CD4-positive, CD25-positive, alpha-beta regulatory T cell (primary cell): ENCODE results near the gene NOP16. TPM values are rescaled to one million over a fixed set of nuclear protein-coding genes. Genes with fewer than 3 reads are reported as not detected.
A peak's percentile ranks its signal among the peaks of the same experiment; 100 is the strongest.

Experiments
- ATAC-seq, 2 donors: fragments of 150-1000 bp; cut with Tn5 transposase; one replicate each; pipeline ENCODE4 v1.10.0; 2021; ENCODE audit warnings: low read depth in 2 of 2, moderate number of reproducible peaks in 2 of 2, moderate library complexity in 1 of 2
- DNase-seq, 3 donors: peaks; one replicate each; pipeline versions ENCODE4 v3.0.0 to v3.0.0-alpha.2; 2012 to 2022; ENCODE audit warnings: mixed read lengths in 1 of 3
- H3K27ac ChIP-seq: one replicate; pipeline ENCODE4 v1.7.0; 2013; ENCODE audit warnings: mild to moderate bottlenecking, low read length; ENCODE audit not compliant: insufficient read depth, poor library complexity, severe bottlenecking
- H3K27me3 ChIP-seq: one replicate; pipeline ENCODE4 v1.7.0; 2013; ENCODE audit warnings: low read length; ENCODE audit not compliant: control insufficient read depth, insufficient read depth
- H3K36me3 ChIP-seq: one replicate; pipeline ENCODE4 v1.7.0; 2013; ENCODE audit warnings: mild to moderate bottlenecking, low read length, moderate library complexity; ENCODE audit not compliant: control insufficient read depth, insufficient read depth
- H3K4me1 ChIP-seq: 2 replicates; pipeline ENCODE4 v1.7.0; 2013; ENCODE audit warnings: mild to moderate bottlenecking, low read length; ENCODE audit not compliant: insufficient read depth, control insufficient read depth, poor library complexity, severe bottlenecking
- H3K4me3 ChIP-seq: one replicate; pipeline ENCODE4 v1.7.0; 2013; ENCODE audit warnings: low read depth, mild to moderate bottlenecking, low read length, moderate library complexity
- H3K9me3 ChIP-seq, 2 experiments: 1 replicate in 1 of 2; 2 replicates in 1 of 2; pipeline ENCODE4 v1.7.0; 2013; ENCODE audit warnings: low read length in 2 of 2, mild to moderate bottlenecking in 1 of 2, moderate library complexity in 1 of 2; ENCODE audit not compliant: control insufficient read depth in 2 of 2
- H3K27ac Mint-ChIP-seq, 3 donors: one replicate each; pipeline ENCODE4 v1.8.0; 2020 to 2022; ENCODE audit warnings: mild to moderate bottlenecking in 3 of 3, mixed read lengths in 3 of 3, moderate library complexity in 2 of 3
- H3K27me3 Mint-ChIP-seq: one replicate; pipeline ENCODE4 v1.8.0; 2022; ENCODE audit warnings: mild to moderate bottlenecking, mixed read lengths
- H3K36me3 Mint-ChIP-seq: one replicate; pipeline ENCODE4 v1.8.0; 2020; ENCODE audit warnings: mixed read lengths
- H3K4me1 Mint-ChIP-seq, 4 donors: one replicate each; pipeline ENCODE4 v1.8.0; 2020 to 2022; ENCODE audit warnings: mixed read lengths in 4 of 4, mild to moderate bottlenecking in 1 of 4
- H3K4me3 Mint-ChIP-seq, 4 donors: one replicate each; pipeline ENCODE4 v1.8.0; 2020 to 2022; ENCODE audit warnings: mild to moderate bottlenecking in 4 of 4, mixed read lengths in 4 of 4, moderate library complexity in 3 of 4
- H3K9me3 Mint-ChIP-seq, 7 donors: one replicate each; pipeline ENCODE4 v1.8.0; 2020 to 2022; ENCODE audit warnings: mixed read lengths in 7 of 7, mild to moderate bottlenecking in 3 of 7, moderate library complexity in 2 of 7
- polyA plus RNA-seq, 4 donors: library from polyadenylated mRNA; unstranded; fragments of 300-500 nt; fragmentation: Illumina TruSeq; gene quantifications; one replicate each; pipeline ENCODE4 v1.2.3, GENCODE V29; 2021
- total RNA-seq: library from RNA; stranded (reverse); gene quantifications from one replicate; pipeline ENCODE4 v1.2.3, GENCODE V29; 2022

The NOP16 gene
- total and polyA plus RNA-seq, 5 donors from 2014 or later: 13.6 to 41.2 (median 29.0) TPM

DNA sequence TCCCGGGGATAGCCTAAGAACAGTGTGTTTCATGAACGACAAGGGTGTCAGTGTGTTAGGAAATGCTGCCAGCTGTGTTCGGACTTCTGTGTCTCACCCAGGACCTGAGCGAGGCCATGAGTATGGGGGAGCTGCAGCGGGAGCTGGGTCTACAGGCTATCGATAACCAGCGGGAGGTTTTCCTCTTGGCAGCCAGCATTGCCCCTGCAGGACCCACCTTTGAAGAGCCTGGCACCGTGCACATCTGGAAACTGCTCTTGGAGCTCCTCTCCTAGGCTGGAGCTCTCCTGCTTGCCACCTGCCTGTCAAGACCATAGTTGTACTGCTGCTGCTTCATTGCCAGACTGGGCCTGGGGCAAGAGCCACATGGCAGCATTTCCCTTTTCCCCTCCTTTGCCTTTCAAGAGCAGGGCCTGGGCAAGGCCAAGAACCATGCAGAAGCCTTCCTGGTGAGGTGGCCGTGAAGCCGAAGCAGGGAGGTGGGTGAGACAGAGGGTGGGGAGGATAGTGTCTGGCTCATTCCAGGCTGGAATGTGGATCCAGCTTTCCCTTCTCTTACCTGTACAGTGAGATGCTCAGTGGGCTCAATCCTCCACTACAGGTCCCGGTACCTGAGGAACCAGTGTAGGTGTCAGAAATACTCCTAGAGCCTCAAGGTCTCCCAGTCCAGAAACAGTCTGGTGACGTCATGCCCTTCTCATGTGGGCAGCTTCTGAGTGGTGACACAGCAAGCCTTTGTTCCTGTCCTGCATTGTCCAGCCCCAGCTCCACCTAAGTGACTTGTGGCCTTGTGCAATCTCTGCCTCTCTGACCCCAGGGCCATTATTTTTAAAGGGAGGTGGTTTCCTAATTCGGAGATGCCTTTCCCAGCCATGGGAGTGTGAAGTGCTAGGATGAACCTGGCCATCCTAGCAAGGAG is 16.5 kb downstream of the NOP16 start:
- Mint-ChIP-seq H3K9me3 (no peaks in the 10 kb centered on the region), H3K27me3 (no peaks in the 10 kb centered on the region), H3K27ac (peak overlapping the region in 1 of 3 donors; percentile 32), H3K4me3 (no peak overlapping the region), H3K4me1 (peaks cover 0 to 9% (median 3%) of the 10 kb centered on the region in 4 donors), H3K36me3 (peaks cover 18% of the 10 kb centered on the region)
- DNase-seq (no peak), ATAC-seq (no peak)
- Histone ChIP-seq H3K4me1 (no peaks in the 10 kb centered on the region), H3K27ac (no peak overlapping the region), H3K27me3 (no peaks in the 10 kb centered on the region), H3K36me3 (peaks cover 14% of the 10 kb centered on the region), H3K9me3 (no peaks in the 10 kb centered on the region), H3K4me3 (no peak overlapping the region)

GRCh38 chr5:176369934-176370711 is 18.3 kb downstream of the NOP16 start:
- no peak overlapping the region for H3K27ac Mint-ChIP-seq
- Histone ChIP-seq H3K9me3 (no peaks in the 10 kb centered on the region), H3K4me1 (peaks cover 9% of the 10 kb centered on the region), H3K27ac (no peak overlapping the region), H3K4me3 (no peak overlapping the region), H3K36me3 (peaks cover 14% of the 10 kb centered on the region), H3K27me3 (no peaks in the 10 kb centered on the region)
- H3K9me3 Mint-ChIP-seq: no peaks in the 10 kb centered on the region
- H3K4me3 Mint-ChIP-seq: peak overlapping the region in 1 of 4 donors; percentile 54
- peaks cover 18% of the 10 kb centered on the region for H3K36me3 Mint-ChIP-seq
- no peaks in the 10 kb centered on the region for H3K27me3 Mint-ChIP-seq
- DNase-seq (no peak), ATAC-seq (no peak)
- peaks cover 0 to 13% (median 7%) of the 10 kb centered on the region in 4 donors for H3K4me1 Mint-ChIP-seq

DNA sequence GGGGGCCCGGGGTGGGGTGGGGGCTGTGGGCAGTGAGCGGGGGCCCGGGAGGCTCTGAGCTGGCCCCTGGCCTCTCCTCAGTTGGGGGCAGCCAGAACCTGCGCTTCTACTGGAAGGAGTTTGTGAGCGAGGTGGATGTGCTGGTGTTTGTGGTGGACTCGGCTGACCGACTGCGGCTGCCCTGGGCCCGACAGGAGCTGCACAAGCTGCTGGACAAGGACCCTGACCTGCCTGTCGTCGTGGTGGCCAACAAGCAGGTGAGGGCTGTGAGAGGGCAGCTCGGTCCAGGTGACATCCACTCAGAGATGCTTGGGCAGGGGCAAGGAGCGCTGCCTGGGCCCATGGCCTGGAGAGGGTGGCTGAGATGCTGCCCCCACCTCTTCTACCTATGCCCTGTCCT is 19.7 kb downstream of the NOP16 start:
- peaks cover 15% of the 10 kb centered on the region for H3K4me1 ChIP-seq
- H3K27me3 Mint-ChIP-seq: no peaks in the 10 kb centered on the region
- H3K9me3 Mint-ChIP-seq: no peaks in the 10 kb centered on the region
- H3K36me3 ChIP-seq: peaks cover 14% of the 10 kb centered on the region
- ATAC-seq (no peak), DNase-seq (no peak)
- peaks cover 18% of the 10 kb centered on the region for H3K36me3 Mint-ChIP-seq
- no peak overlapping the region for H3K27ac Mint-ChIP-seq
- H3K4me1 Mint-ChIP-seq: peaks cover 0 to 20% (median 7%) of the 10 kb centered on the region in 4 donors
- no peaks in the 10 kb centered on the region for H3K27me3 ChIP-seq
- no peak overlapping the region for H3K4me3 ChIP-seq
- H3K27ac ChIP-seq: no peak overlapping the region
- no peaks in the 10 kb centered on the region for H3K9me3 ChIP-seq
- peak overlapping the region in 1 of 4 donors; percentile 65 for H3K4me3 Mint-ChIP-seq

- Mint-ChIP-seq H3K36me3 (peaks cover 14% of the 10 kb centered on the region), H3K9me3 (no peaks in the 10 kb centered on the region), H3K4me1 (peaks cover 0 to 33% (median 16%) of the 10 kb centered on the region in 4 donors), H3K27ac (peak overlapping the region in 2 of 3 donors; percentile 69 to 77), H3K27me3 (no peaks in the 10 kb centered on the region), H3K4me3 (peak overlapping the region; percentile 86 to 95 (median 88))
- Histone ChIP-seq H3K4me3 (no peak overlapping the region), H3K9me3 (no peaks in the 10 kb centered on the region), H3K27me3 (no peaks in the 10 kb centered on the region), H3K36me3 (peaks cover 5% of the 10 kb centered on the region), H3K27ac (no peak overlapping the region), H3K4me1 (peaks cover 24% of the 10 kb centered on the region)
- DNase-seq (no peak), ATAC-seq (no peak)
Measured at GRCh38 chr5:176366232-176366894, 22.0 kb downstream of the NOP16 start.

GRCh38 chr5:176365351-176366231 is 22.8 kb downstream of the NOP16 start, which contains the start of gene ARL10:
Gene ARL10, plus strand, starts transcription at chr5:176365487. Its CDS starts 77 bp downstream, at chr5:176365564.
- H3K27me3 ChIP-seq: no peaks in the 10 kb centered on the region
- DNase-seq: peak; percentile 46 to 58 (median 54)
- Mint-ChIP-seq H3K4me1 (peaks cover 0 to 36% (median 16%) of the 10 kb centered on the region in 4 donors), H3K27me3 (no peaks in the 10 kb centered on the region), H3K4me3 (peak within 1 kb of the TSS; percentile 86 to 95 (median 88)), H3K9me3 (no peaks in the 10 kb centered on the region), H3K27ac (peak within 1 kb of the TSS; percentile 79 to 89 (median 83)), H3K36me3 (peaks cover 14% of the 10 kb centered on the region)
- ATAC-seq: peak in 1 of 2 donors; percentile 17
- peaks cover 5% of the 10 kb centered on the region for H3K36me3 ChIP-seq
- H3K4me1 ChIP-seq: peaks cover 31% of the 10 kb centered on the region
- peak within 1 kb of the TSS; percentile 77 for H3K4me3 ChIP-seq
- H3K9me3 ChIP-seq: no peaks in the 10 kb centered on the region
- H3K27ac ChIP-seq: peak within 1 kb of the TSS; percentile 51

- Mint-ChIP-seq H3K27me3 (no peaks in the 10 kb centered on the region), H3K4me1 (peaks cover under 1 to 37% (median 17%) of the 10 kb centered on the region in 4 donors), H3K27ac (peak overlapping the region; percentile 79 to 89 (median 83)), H3K9me3 (no peaks in the 10 kb centered on the region), H3K4me3 (peak overlapping the region; percentile 80 to 86 (median 85)), H3K36me3 (peaks cover 14% of the 10 kb centered on the region)
- H3K27ac ChIP-seq: peak overlapping the region; percentile 51
- H3K4me3 ChIP-seq: peak overlapping the region; percentile 77
- H3K9me3 ChIP-seq: no peaks in the 10 kb centered on the region
- no peaks in the 10 kb centered on the region for H3K36me3 ChIP-seq
- DNase-seq: no peak
- H3K4me1 ChIP-seq: peaks cover 39% of the 10 kb centered on the region
- ATAC-seq: no peak
- no peaks in the 10 kb centered on the region for H3K27me3 ChIP-seq
Measured at GRCh38 chr5:176364765-176365350, 23.5 kb downstream of the NOP16 start.
